Muscle layer of duodenum (tissue), 2 donors: Measurements from ENCODE around the gene WTAP.
"Not testable (repeated sequence)": the region's sequence is repeated elsewhere in the genome, so short reads cannot be mapped to it uniquely, and the experiment has no call there.

ENCODE experiments used
- H3K27ac ChIP-seq: one replicate; pipeline ENCODE4 v1.7.0; 2013; ENCODE audit warnings: mild to moderate bottlenecking, low read length
- H3K27me3 ChIP-seq: one replicate; pipeline ENCODE4 v1.7.0; 2013; ENCODE audit warnings: low read depth, mild to moderate bottlenecking, control low read depth, low read length
- H3K36me3 ChIP-seq, 2 donors: one replicate each; pipeline ENCODE4 v1.7.0; 2013; ENCODE audit warnings: low read length in 2 of 2, control low read depth in 1 of 2, mild to moderate bottlenecking in 1 of 2; ENCODE audit not compliant: insufficient read depth in 2 of 2, control insufficient read depth in 1 of 2
- H3K4me1 ChIP-seq, 2 donors: one replicate each; pipeline ENCODE4 v1.7.0; 2013; ENCODE audit warnings: low read length in 2 of 2, mild to moderate bottlenecking in 2 of 2, control low read depth in 1 of 2, moderate library complexity in 1 of 2; ENCODE audit not compliant: insufficient read depth in 2 of 2, control insufficient read depth in 1 of 2
- H3K4me3 ChIP-seq, 2 donors: one replicate each; pipeline ENCODE4 v1.7.0; 2013; ENCODE audit warnings: low read length in 2 of 2, low read depth in 1 of 2, mild to moderate bottlenecking in 1 of 2
- H3K9me3 ChIP-seq, 2 donors: one replicate each; pipeline ENCODE4 v1.7.0; 2013; ENCODE audit warnings: low read length in 2 of 2, control low read depth in 1 of 2, mild to moderate bottlenecking in 1 of 2; ENCODE audit not compliant: control insufficient read depth in 1 of 2
- donor health status: healthy.

Gene WTAP

GRCh38 chr6:159730332-159730676 is 3.0 kb downstream of the WTAP start:
- Histone ChIP-seq H3K9me3 (no peaks in the 10 kb centered on the region), H3K27ac (no peak overlapping the region), H3K36me3 (peaks cover 0 to 14% of the 10 kb centered on the region in 2 donors), H3K27me3 (no peaks in the 10 kb centered on the region), H3K4me3 (peak overlapping the region; percentile 12 to 76), H3K4me1 (peaks cover 5 to 44% of the 10 kb centered on the region in 2 donors)

GRCh38 chr6:159732550-159732949 is 5.2 kb downstream of the WTAP start:
- peaks cover 0 to 43% of the 10 kb centered on the region in 2 donors for H3K4me1 ChIP-seq
- not testable (repeated sequence) for H3K9me3 ChIP-seq, H3K4me3 ChIP-seq, H3K27ac ChIP-seq, H3K27me3 ChIP-seq
- peaks cover under 1 to 10% of the 10 kb centered on the region in 2 donors for H3K36me3 ChIP-seq

GRCh38 chr6:159733395-159733794 is 6.1 kb downstream of the WTAP start:
- H3K4me3 ChIP-seq, H3K36me3 ChIP-seq, H3K27ac ChIP-seq, H3K9me3 ChIP-seq, H3K27me3 ChIP-seq: not testable (repeated sequence)
- peaks cover 0 to 43% of the 10 kb centered on the region in 2 donors for H3K4me1 ChIP-seq

GRCh38 chr6:159736908-159737307 is 9.6 kb downstream of the WTAP start:
- peaks cover 8 to 29% of the 10 kb centered on the region in 2 donors for H3K36me3 ChIP-seq
- H3K4me1 ChIP-seq = peaks cover 0 to 15% of the 10 kb centered on the region in 2 donors
- no peaks in the 10 kb centered on the region for H3K27me3 ChIP-seq

GRCh38 chr6:159739341-159739740 is 12.0 kb downstream of the WTAP start:
- H3K9me3 ChIP-seq = no peaks in the 10 kb centered on the region
- H3K27me3 ChIP-seq = no peaks in the 10 kb centered on the region
- H3K36me3 ChIP-seq = peaks cover 23 to 42% of the 10 kb centered on the region in 2 donors
- no peak overlapping the region for H3K27ac ChIP-seq
- peaks cover 0 to 9% of the 10 kb centered on the region in 2 donors for H3K4me1 ChIP-seq
- H3K4me3 ChIP-seq = no peak overlapping the region

More at GRCh38 chr6:159736908-159737307, 9.6 kb downstream of the WTAP start:
- H3K9me3 ChIP-seq = no peaks in the 10 kb centered on the region
- no peak overlapping the region for H3K27ac ChIP-seq
- H3K4me3 ChIP-seq = no peak overlapping the region

GRCh38 chr6:159742165-159742564 is 14.9 kb downstream of the WTAP start:
- Histone ChIP-seq H3K36me3 (peaks cover 50 to 70% of the 10 kb centered on the region in 2 donors), H3K9me3 (no peaks in the 10 kb centered on the region), H3K27me3 (no peaks in the 10 kb centered on the region), H3K4me3 (no peak overlapping the region), H3K27ac (no peak overlapping the region), H3K4me1 (peaks cover 0 to 5% of the 10 kb centered on the region in 2 donors)

GRCh38 chr6:159745081-159745480 is 17.8 kb downstream of the WTAP start:
- H3K27me3 ChIP-seq = no peaks in the 10 kb centered on the region
- H3K4me3 ChIP-seq = no peak overlapping the region
- no peaks in the 10 kb centered on the region for H3K9me3 ChIP-seq
- H3K36me3 ChIP-seq = peaks cover 69 to 70% of the 10 kb centered on the region in 2 donors
- no peak overlapping the region for H3K27ac ChIP-seq
- no peaks in the 10 kb centered on the region for H3K4me1 ChIP-seq

- no peak overlapping the region for H3K27ac ChIP-seq
- no peaks in the 10 kb centered on the region for H3K9me3 ChIP-seq
- H3K4me1 ChIP-seq = no peaks in the 10 kb centered on the region
- no peak overlapping the region for H3K4me3 ChIP-seq
- peaks cover 67 to 68% of the 10 kb centered on the region in 2 donors for H3K36me3 ChIP-seq
- no peaks in the 10 kb centered on the region for H3K27me3 ChIP-seq
These were observed 19.5 kb downstream of the WTAP start for GRCh38 chr6:159746759-159747158.

- peaks cover 69 to 77% of the 10 kb centered on the region in 2 donors for H3K36me3 ChIP-seq
These were observed 20.8 kb downstream of the WTAP start for GRCh38 chr6:159748127-159748526.

GRCh38 chr6:159751448-159751847 is 24.1 kb downstream of the WTAP start:
- Histone ChIP-seq H3K9me3 (no peaks in the 10 kb centered on the region), H3K27ac (no peak overlapping the region), H3K4me1 (no peaks in the 10 kb centered on the region), H3K36me3 (peaks cover 67 to 70% of the 10 kb centered on the region in 2 donors), H3K27me3 (no peaks in the 10 kb centered on the region), H3K4me3 (no peak overlapping the region)

More at GRCh38 chr6:159748127-159748526, 20.8 kb downstream of the WTAP start:
- H3K9me3 ChIP-seq, H3K27me3 ChIP-seq, H3K27ac ChIP-seq, H3K4me3 ChIP-seq, H3K4me1 ChIP-seq: not testable (repeated sequence)

- Histone ChIP-seq H3K27ac (no peak overlapping the region), H3K4me1 (no peaks in the 10 kb centered on the region), H3K9me3 (no peaks in the 10 kb centered on the region), H3K27me3 (no peaks in the 10 kb centered on the region), H3K36me3 (peaks cover 56 to 60% of the 10 kb centered on the region in 2 donors), H3K4me3 (no peak overlapping the region)
These were observed 26.0 kb downstream of the WTAP start for GRCh38 chr6:159753081-159753872.

GRCh38 chr6:159754401-159754800 is 27.1 kb downstream of the WTAP start:
- Histone ChIP-seq H3K36me3 (peaks cover 49 to 58% of the 10 kb centered on the region in 2 donors), H3K27ac (no peak overlapping the region), H3K4me3 (no peak overlapping the region), H3K9me3 (no peaks in the 10 kb centered on the region), H3K4me1 (no peaks in the 10 kb centered on the region), H3K27me3 (no peaks in the 10 kb centered on the region)
